Body of pancreas (tissue), 4 donors: ENCODE results near the gene AVEN. TPM values are rescaled to one million over a fixed set of nuclear protein-coding genes. Genes with fewer than 3 reads are reported as not detected.

Experiments used
- ATAC-seq: fragments of 150-250 bp; one replicate; pipeline ENCODE4 v1.9.1; 2016
- DNase-seq, 4 donors: peaks; one replicate each; pipeline ENCODE4 v3.0.0-alpha.2; 2019
- H3K27ac ChIP-seq, 4 donors: fragments of 200-600 bp; sonication (generic); 1 replicate in 3 of 4; 2 replicates in 1 of 4; pipeline versions ENCODE4 v1.5.1 to v1.6.1; 2016 to 2019; ENCODE audit warnings: mild to moderate bottlenecking in 1 of 4, mixed read lengths in 1 of 4, moderate library complexity in 1 of 4
- H3K27me3 ChIP-seq, 2 donors: fragments of 200-600 bp; sonication (generic); one replicate each; pipeline ENCODE4 v1.6.0; 2016; ENCODE audit warnings: mild to moderate bottlenecking in 1 of 2
- H3K36me3 ChIP-seq, 2 donors: fragments of 200-600 bp; sonication (generic); replicated peaks in 1 of 2; 2 replicates each; pipeline ENCODE4 v1.5.1; 2016; ENCODE audit warnings: low read depth in 2 of 2; ENCODE audit not compliant: insufficient read depth in 1 of 2
- H3K4me1 ChIP-seq: fragments of 200-600 bp; sonication (generic); one replicate; pipeline ENCODE4 v1.6.0; 2016
- H3K4me3 ChIP-seq, 2 donors: fragments of 200-600 bp; sonication (generic); 1 replicate in 1 of 2; 2 replicates in 1 of 2; pipeline ENCODE4 v1.5.1; 2016 to 2019
- H3K9me3 ChIP-seq, 3 donors: fragments of 200-600 bp; sonication (generic); 1 replicate in 2 of 3; 2 replicates in 1 of 3; pipeline ENCODE4 v1.5.1; 2016
- POLR2A ChIP-seq, 3 donors: fragments of 450-650 bp; IDR thresholded peaks; one replicate each; pipeline ENCODE4 v1.6.1; 2016; ENCODE audit warnings: antibody characterized with exemption in 3 of 3, mild to moderate bottlenecking in 2 of 3
- WGBS, 2 donors: methylation state at CpG; one replicate each; pipeline ENCODE4 v1.1.5; 2017; 5-methylcytosine and 5-hydroxymethylcytosine counted together
- intact Hi-C: fragments of 100-400 bp; cut with DNase I; formaldehyde crosslinking; loops from one replicate; pipeline ENCODE4 v1.15.1; 2023
- total RNA-seq, 2 donors: library from RNA; depleted of rRNA; stranded (reverse); fragments of >200 nt; gene quantifications; one replicate each; pipeline ENCODE4 v1.1.0, GENCODE V29; 2016
- TF ChIP-seq, protein P1 (sequence below), 7 experiments: fragments of 450-650 bp in 4 of 7; fragments of 200-600 bp in 3 of 7; sonication (generic) in 3 of 7; IDR thresholded peaks; one replicate each; pipeline ENCODE4 v1.5.1; 2016 to 2019; ENCODE audit warnings: antibody characterized with exemption in 7 of 7

The AVEN gene
- total RNA-seq, 2 donors from 2014 or later = 10.5 to 12.2 TPM

DNA sequence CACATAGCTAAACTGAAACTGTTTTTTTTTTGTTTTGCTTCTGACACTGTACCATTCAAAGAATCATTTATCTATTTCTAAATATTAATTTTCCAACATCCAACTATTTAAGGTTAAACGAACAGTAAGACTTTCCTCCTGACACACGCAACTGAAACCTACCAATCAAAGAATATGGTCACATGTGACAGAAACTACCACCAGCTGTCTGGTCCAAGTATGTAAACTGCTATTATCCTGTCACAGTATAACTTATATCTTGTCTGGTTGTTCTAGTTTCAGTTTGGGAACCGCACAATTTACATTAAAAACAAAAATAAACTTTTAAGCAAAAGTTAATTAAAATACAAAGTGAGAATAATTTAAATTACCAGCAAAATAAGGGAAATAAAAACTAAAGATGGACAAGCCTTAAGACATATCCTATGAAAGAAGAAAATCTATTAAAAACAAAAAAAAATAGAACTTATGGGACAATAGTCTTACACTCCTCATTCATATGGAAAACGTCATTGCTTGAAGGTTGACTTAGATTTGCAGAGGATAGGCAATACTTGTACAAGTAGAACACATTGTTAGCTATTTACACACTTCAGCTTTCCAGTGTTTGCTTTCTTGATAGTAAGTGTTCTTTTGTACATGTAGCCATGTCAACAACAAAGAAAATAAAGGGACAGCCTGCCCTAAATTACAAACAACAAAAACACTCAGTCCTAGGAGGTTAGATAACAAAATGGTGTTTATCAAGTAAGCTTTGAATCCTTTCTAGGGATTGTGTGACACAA is 97.5 kb downstream of the AVEN start:
- DNase-seq (no peak), ATAC-seq (peak; percentile 75)
- 55 to 59% methylated on average over 4 of the region's 4 CpGs for WGBS, 2 donors
- no peaks in the 10 kb centered on the region for H3K27me3 ChIP-seq
- H3K4me3 ChIP-seq = no peak overlapping the region
- H3K4me1 ChIP-seq = peaks cover 10% of the 10 kb centered on the region
- no peak overlapping the region for H3K27ac ChIP-seq
- H3K9me3 ChIP-seq = no peaks in the 10 kb centered on the region
- no peaks in the 10 kb centered on the region for H3K36me3 ChIP-seq
- intact Hi-C loops = no loop called here
- TF ChIP-seq POLR2A (IDR thresholded peaks at IDR 0.05) = no peak

DNA sequence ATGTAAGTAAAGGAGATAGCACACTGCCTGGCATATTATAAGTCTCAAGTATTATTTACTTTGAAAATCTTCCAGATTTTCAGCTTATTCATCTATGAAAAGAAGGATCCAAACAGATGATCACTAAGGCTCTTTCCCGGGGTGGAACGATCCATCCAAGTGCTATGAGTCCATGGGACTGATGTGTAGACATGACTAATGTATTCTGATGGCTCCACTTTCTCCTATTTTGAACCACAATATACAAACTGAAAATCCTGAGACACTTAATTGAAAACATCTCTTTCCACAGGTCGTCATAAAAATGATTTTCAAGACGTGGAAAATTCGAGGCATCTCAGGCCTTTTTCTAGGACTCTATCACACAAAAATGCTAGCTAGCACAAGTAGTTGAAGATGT is 104.1 kb downstream of the AVEN start:
- intact Hi-C loops = no loop called here
- Histone ChIP-seq H3K27me3 (no peaks in the 10 kb centered on the region), H3K4me3 (no peak overlapping the region), H3K9me3 (no peaks in the 10 kb centered on the region), H3K4me1 (no peaks in the 10 kb centered on the region), H3K27ac (no peak overlapping the region), H3K36me3 (no peaks in the 10 kb centered on the region)
- no peak for TF ChIP-seq POLR2A (IDR thresholded peaks at IDR 0.05)
- TF ChIP-seq, protein P1, sequence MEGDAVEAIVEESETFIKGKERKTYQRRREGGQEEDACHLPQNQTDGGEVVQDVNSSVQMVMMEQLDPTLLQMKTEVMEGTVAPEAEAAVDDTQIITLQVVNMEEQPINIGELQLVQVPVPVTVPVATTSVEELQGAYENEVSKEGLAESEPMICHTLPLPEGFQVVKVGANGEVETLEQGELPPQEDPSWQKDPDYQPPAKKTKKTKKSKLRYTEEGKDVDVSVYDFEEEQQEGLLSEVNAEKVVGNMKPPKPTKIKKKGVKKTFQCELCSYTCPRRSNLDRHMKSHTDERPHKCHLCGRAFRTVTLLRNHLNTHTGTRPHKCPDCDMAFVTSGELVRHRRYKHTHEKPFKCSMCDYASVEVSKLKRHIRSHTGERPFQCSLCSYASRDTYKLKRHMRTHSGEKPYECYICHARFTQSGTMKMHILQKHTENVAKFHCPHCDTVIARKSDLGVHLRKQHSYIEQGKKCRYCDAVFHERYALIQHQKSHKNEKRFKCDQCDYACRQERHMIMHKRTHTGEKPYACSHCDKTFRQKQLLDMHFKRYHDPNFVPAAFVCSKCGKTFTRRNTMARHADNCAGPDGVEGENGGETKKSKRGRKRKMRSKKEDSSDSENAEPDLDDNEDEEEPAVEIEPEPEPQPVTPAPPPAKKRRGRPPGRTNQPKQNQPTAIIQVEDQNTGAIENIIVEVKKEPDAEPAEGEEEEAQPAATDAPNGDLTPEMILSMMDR (IDR thresholded peaks at IDR 0.05) = no peak
- DNase-seq = no peak
- WGBS, 2 donors = 80% methylated on average over 5 of the region's 5 CpGs
- ATAC-seq = no peak

DNA sequence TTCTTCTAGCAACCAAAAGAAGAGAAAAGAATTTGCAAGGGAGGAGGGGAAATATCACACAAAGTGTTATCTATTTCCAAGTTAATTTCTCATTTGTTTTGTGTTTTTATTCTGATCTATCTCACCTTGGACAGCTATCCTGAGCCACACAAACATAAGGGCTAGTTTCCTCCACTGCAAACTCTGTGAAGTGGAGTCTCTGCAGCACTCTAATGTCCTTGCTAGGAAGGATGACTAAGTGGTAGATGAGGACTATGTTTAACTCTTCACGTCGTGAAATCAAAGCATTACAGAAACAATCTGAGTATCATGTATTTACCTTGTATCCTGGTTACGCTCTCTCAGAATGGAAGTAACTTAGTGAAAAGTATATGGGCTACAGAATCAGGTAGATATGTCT is 104.6 kb downstream of the AVEN start:
- H3K4me1 ChIP-seq = no peaks in the 10 kb centered on the region
- no peaks in the 10 kb centered on the region for H3K9me3 ChIP-seq
- 55 to 64% methylated on average over 3 of the region's 3 CpGs for WGBS, 2 donors
- no peak for DNase-seq
- H3K36me3 ChIP-seq = no peaks in the 10 kb centered on the region
- H3K27ac ChIP-seq = no peak overlapping the region
- no peak overlapping the region for H3K4me3 ChIP-seq
- TF ChIP-seq, protein P1 (IDR thresholded peaks at IDR 0.05) = no peak
- no peak for TF ChIP-seq POLR2A (IDR thresholded peaks at IDR 0.05)
- ATAC-seq = no peak
- H3K27me3 ChIP-seq = no peaks in the 10 kb centered on the region
- intact Hi-C loops = no loop called here

DNA sequence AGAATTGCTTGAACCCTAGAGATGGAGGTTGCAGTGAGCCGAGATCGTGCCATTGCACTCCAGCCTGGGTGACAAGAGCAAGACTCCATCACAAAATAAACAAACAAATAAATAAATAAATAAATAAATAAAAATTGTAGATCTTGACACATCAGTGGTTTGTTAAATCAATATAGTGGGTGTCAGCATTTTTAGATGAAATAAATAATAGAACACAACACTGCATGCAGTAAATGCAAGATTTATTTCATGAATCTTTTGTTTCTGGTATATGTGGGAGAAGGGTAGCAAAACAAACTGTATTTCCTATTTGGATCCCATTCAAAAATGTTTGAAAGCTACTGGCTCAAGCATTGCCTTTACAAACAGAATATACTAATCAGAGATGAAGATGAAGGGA is 106.3 kb downstream of the AVEN start:
- DNase-seq (no peak), ATAC-seq (no peak)
- Histone ChIP-seq H3K4me1 (no peaks in the 10 kb centered on the region), H3K27me3 (no peaks in the 10 kb centered on the region), H3K9me3 (no peaks in the 10 kb centered on the region), H3K27ac (no peak overlapping the region), H3K36me3 (no peaks in the 10 kb centered on the region), H3K4me3 (no peak overlapping the region)
- 96 to 100% methylated on average over 2 of the region's 2 CpGs for WGBS, 2 donors
- no peak for TF ChIP-seq POLR2A (IDR thresholded peaks at IDR 0.05)
- TF ChIP-seq, protein P1 (IDR thresholded peaks at IDR 0.05) = no peak
- intact Hi-C loops = no loop called here

DNA sequence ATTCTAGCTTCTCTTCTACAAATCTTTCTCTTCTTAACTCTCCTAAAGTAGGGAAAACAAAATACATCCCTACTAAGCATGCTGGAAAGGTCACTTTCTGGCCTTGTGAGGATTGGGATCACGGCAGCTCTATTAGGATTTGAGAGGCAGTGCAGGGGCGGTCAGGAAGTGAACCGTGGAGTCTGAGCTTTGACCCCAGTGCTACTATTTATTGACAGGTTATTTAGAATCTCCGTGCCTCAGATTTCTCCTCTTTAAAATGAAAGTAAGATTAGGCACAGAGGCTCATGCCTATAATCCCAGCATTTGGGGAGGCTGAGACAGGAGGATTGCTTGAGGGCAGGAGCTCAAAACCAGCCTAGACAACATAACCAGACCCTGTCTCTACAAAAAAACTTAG is 112.7 kb downstream of the AVEN start:
- H3K27me3 ChIP-seq = no peaks in the 10 kb centered on the region
- H3K9me3 ChIP-seq = no peaks in the 10 kb centered on the region
- no peak for DNase-seq
- TF ChIP-seq, protein P1 (IDR thresholded peaks at IDR 0.05) = no peak
- TF ChIP-seq POLR2A (IDR thresholded peaks at IDR 0.05) = no peak
- no peak for ATAC-seq
- no peaks in the 10 kb centered on the region for H3K4me1 ChIP-seq
- H3K36me3 ChIP-seq = no peaks in the 10 kb centered on the region
- WGBS, 2 donors = 61 to 69% methylated on average over 4 of the region's 4 CpGs
- intact Hi-C loops = no loop called here
- H3K27ac ChIP-seq = no peak overlapping the region
- H3K4me3 ChIP-seq = no peak overlapping the region
